Choroid plexus epithelial cell (primary cell): ENCODE measurements around the gene EPHB1.

Source experiments
- DNase-seq: peaks from one replicate; pipeline ENCODE4 v3.0.0-alpha.2; 2010; ENCODE audit warnings: low read depth
- H3K4me3 ChIP-seq: 2 replicates; pipeline ENCODE4 v1.5.1; 2011; ENCODE audit warnings: low read depth, mild to moderate bottlenecking, control low read depth, low read length, moderate library complexity
- CTCF ChIP-seq: conservative IDR thresholded peaks from 2 replicates; pipeline ENCODE4 v1.5.1; 2011; ENCODE audit warnings: low read depth, mild to moderate bottlenecking, control low read depth, inconsistent platforms, low read length, moderate library complexity

EPHB1 gene

DNA sequence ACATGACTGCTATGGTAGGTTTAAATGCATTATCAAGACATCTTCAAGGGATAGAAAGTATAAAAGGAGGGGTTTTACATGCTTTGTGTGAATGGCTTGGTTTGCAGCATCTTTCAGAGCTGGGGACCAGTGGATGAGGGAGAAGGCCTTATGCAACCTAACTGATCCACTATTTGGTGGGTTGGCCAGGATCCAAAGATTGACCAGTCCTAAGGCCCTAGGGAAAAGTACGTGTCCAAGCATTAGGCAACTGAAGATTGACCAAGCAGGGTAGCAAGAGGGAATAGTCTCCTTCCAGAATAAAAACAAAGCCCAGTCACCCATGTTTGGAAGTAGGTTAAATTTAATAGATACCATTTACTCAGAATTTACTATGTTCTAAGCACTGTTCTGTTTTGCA, 509.3 kb downstream of the EPHB1 start:
- no peak overlapping the region for H3K4me3 ChIP-seq
- no peak for DNase-seq
- TF ChIP-seq CTCF: no peak
